K562 (cell line): ENCODE measurements around the gene C22orf39. TPM values are rescaled to one million over a fixed set of nuclear protein-coding genes. Genes with fewer than 3 reads are reported as not detected.
A peak's percentile ranks its signal among the peaks of the same experiment; 100 is the strongest.

Experiments
- ATAC-seq: fragments of 200-7000 bp; cut with Tn5 transposase; 3 replicates; pipeline ENCODE4 v1.9.1; 2020; ENCODE audit warnings: moderate library complexity
- BruUV-seq: library from RNA; stranded (reverse); fragments of 400-500 nt; replicated peaks from 2 replicates; lab custom pipeline; 2021; lab: Mats Ljungman, UMichigan
- CTCF ChIA-PET: fragments of 300-600 bp; formaldehyde crosslinking; extraction: SDS; loops from one replicate; lab custom pipeline; 2021; ENCODE audit warnings: low intra/inter-chr PET ratio; lab: Yijun Ruan, JAX
- POLR2A ChIA-PET: fragments of 300-600, 350-650 bp; sonication (Branson Sonifier 250); formaldehyde crosslinking; extraction: SDS; loops from one replicate; lab custom pipeline; 2021; ENCODE audit warnings: antibody characterized with exemption, inconsistent platforms; lab: Yijun Ruan, JAX
- DNase-seq, 4 experiments: peaks; one replicate each; pipeline versions ENCODE4 v3.0.0 to v3.0.0-alpha.2; 2011 to 2018; ENCODE audit warnings: low spot score in 3 of 4, mixed read lengths in 3 of 4; ENCODE audit errors: extremely low read depth in 1 of 4
- FAIRE-seq: peaks from 2 replicates; lab custom pipeline; 2011; peaks lifted over from hg19 to GRCh38; lab: Jason Lieb, UNC
- H2AFZ ChIP-seq: 2 replicates; pipeline ENCODE4 v1.6.0; 2011; ENCODE audit warnings: low read depth, low read length, control low read depth, inconsistent platforms
- H3K27ac ChIP-seq: fragments of 200-600 bp; 3 replicates; pipeline ENCODE4 v1.8.0; 2011; ENCODE audit warnings: low read depth, mild to moderate bottlenecking, control low read depth, inconsistent platforms, low read length, moderate library complexity, mixed read lengths; ENCODE audit errors: extremely low read depth
- H3K27me3 ChIP-seq, 2 experiments: fragments of 300-600 bp in 1 of 2; 2 replicates in 1 of 2; 3 replicates in 1 of 2; pipeline versions ENCODE4 v1.6.0 to v1.8.0; 2011; ENCODE audit warnings: inconsistent platforms in 2 of 2, low read length in 2 of 2, mild to moderate bottlenecking in 1 of 2, mixed read lengths in 1 of 2, moderate library complexity in 1 of 2; ENCODE audit not compliant: control insufficient read depth in 2 of 2, insufficient read depth in 2 of 2
- H3K36me3 ChIP-seq: fragments of 300-600 bp; 3 replicates; pipeline ENCODE4 v1.8.0; 2011; ENCODE audit warnings: mild to moderate bottlenecking, low read length, inconsistent platforms; ENCODE audit not compliant: control insufficient read depth, insufficient read depth
- H3K4me1 ChIP-seq, 2 experiments: fragments of 200-600 bp in 1 of 2; replicated peaks in 1 of 2; 2 replicates in 1 of 2; 3 replicates in 1 of 2; pipeline versions ENCODE4 v1.5.1 to v1.8.0; 2011; ENCODE audit warnings: inconsistent platforms in 2 of 2, low read length in 2 of 2, mild to moderate bottlenecking in 1 of 2, mixed read lengths in 1 of 2, moderate library complexity in 1 of 2; ENCODE audit not compliant: control insufficient read depth in 2 of 2, insufficient read depth in 2 of 2
- H3K4me2 ChIP-seq: 2 replicates; pipeline ENCODE4 v1.6.1; 2011; ENCODE audit warnings: low read length, control low read depth, inconsistent platforms, mixed read lengths; ENCODE audit not compliant: insufficient read depth
- H3K4me3 ChIP-seq: fragments of 200-600 bp; sonication (generic), shearing (Covaris generic); 2 replicates; pipeline ENCODE4 v1.5.1; 2016; ENCODE audit warnings: control low read depth, inconsistent platforms
- H3K79me2 ChIP-seq: fragments of 200-600 bp; 3 replicates; pipeline ENCODE4 v1.8.0; 2011; ENCODE audit warnings: low read length, inconsistent platforms; ENCODE audit not compliant: control insufficient read depth, insufficient read depth
- H3K9ac ChIP-seq, 2 experiments: 2 replicates each; pipeline versions ENCODE4 v1.6.0 to v1.6.1; 2011; ENCODE audit warnings: low read depth in 2 of 2, low read length in 2 of 2, control low read depth in 1 of 2, inconsistent platforms in 1 of 2, mild to moderate bottlenecking in 1 of 2, mixed read lengths in 1 of 2; ENCODE audit not compliant: insufficient read depth in 1 of 2
- H3K9me1 ChIP-seq: one replicate; pipeline ENCODE4 v1.6.0; 2011; ENCODE audit warnings: inconsistent platforms, mild to moderate bottlenecking, low read length, moderate library complexity; ENCODE audit not compliant: control insufficient read depth, insufficient read depth
- H3K9me3 ChIP-seq: replicated peaks from 2 replicates; pipeline ENCODE4 v1.5.1; 2011; ENCODE audit warnings: low read depth, low read length, inconsistent platforms; ENCODE audit not compliant: control insufficient read depth, insufficient read depth
- H4K20me1 ChIP-seq: replicated peaks from 2 replicates; pipeline ENCODE4 v1.6.1; 2011; ENCODE audit warnings: low read length, inconsistent platforms, mixed read lengths; ENCODE audit not compliant: control insufficient read depth, insufficient read depth
- ARHGAP35 ChIP-seq: fragments of 450-650 bp; IDR thresholded peaks from 2 replicates; pipeline ENCODE4 v1.6.1; 2018; ENCODE audit not compliant: partially characterized antibody
- ESRRB ChIP-seq: fragments of 250-450 bp; sonication (Bioruptor Pico); IDR thresholded peaks from 2 replicates; pipeline ENCODE4 v1.5.0; 2020; ENCODE audit warnings: mild to moderate bottlenecking, moderate library complexity, borderline replicate concordance
- KDM5B ChIP-seq: fragments of 200-600 bp; sonication (generic); IDR thresholded peaks from 2 replicates; pipeline ENCODE4 v1.6.1; 2012; ENCODE audit warnings: low read depth, mild to moderate bottlenecking, moderate library complexity, low read length, control low read depth, inconsistent platforms; ENCODE audit not compliant: insufficient replicate concordance
- KLF1 ChIP-seq: fragments of 450-650 bp; IDR thresholded peaks from 2 replicates; pipeline ENCODE4 v1.6.1; 2016; ENCODE audit warnings: missing genetic modification characterization, missing compliant biosample characterization
- NFE2L1 ChIP-seq: fragments of 450-650 bp; IDR thresholded peaks from 2 replicates; pipeline ENCODE4 v1.6.1; 2016; ENCODE audit warnings: missing genetic modification characterization, low read depth, mild to moderate bottlenecking, missing compliant biosample characterization, moderate library complexity, borderline replicate concordance
- POLR2G ChIP-seq: fragments of 200-400 bp; formaldehyde crosslinking; IDR thresholded peaks from 2 replicates; pipeline ENCODE4 v1.6.1; 2017; ENCODE audit warnings: low read depth, mild to moderate bottlenecking, antibody characterized with exemption, low read length, moderate library complexity
- TAF15 ChIP-seq: fragments of 200-400 bp; formaldehyde crosslinking; IDR thresholded peaks from 2 replicates; pipeline ENCODE4 v1.6.1; 2017; ENCODE audit warnings: mild to moderate bottlenecking, low read depth, low read length, moderate library complexity
- WGBS: fragments of 100-300 bp; shearing (Covaris generic); methylation state at CpG from one replicate; pipeline ENCODE4 v1.1.6; 2016; ENCODE audit warnings: low coverage, mixed read lengths; ENCODE audit not compliant: insufficient coverage; ENCODE audit errors: missing lambda C conversion rate; 5-methylcytosine and 5-hydroxymethylcytosine counted together
- in situ Hi-C: fragments of 300-500 bp; cut with MboI; formaldehyde crosslinking; loops from 4 replicates; pipeline ENCODE4 v1.15.0; 2018; ENCODE audit warnings: inconsistent platforms, mixed read lengths
- intact Hi-C: fragments of 100-400 bp; cut with micrococcal nuclease; formaldehyde crosslinking; loops from 2 replicates; pipeline ENCODE4 v1.14.2; 2022
- polyA plus RNA-seq, 8 experiments: library from polyadenylated mRNA; depleted of rRNA in 4 of 8; stranded (reverse) in 5 of 8; unstranded in 3 of 8; fragments of >200 nt; fragmentation: Nextera tagmentation in 2 of 8; fragmentation: Illumina TruSeq in 1 of 8; extraction: Ambion mirVana in 2 of 8; extraction: Trizol in 1 of 8; gene quantifications; 2 replicates each; pipeline versions ENCODE4 v1.2.1 to v1.2.3, GENCODE V29; 2011 to 2014; ENCODE audit warnings: inconsistent platforms in 1 of 8, missing spikeins in 1 of 8
- total RNA-seq, 7 experiments: library from RNA; depleted of rRNA in 6 of 7; stranded (reverse); fragments of >200 nt in 6 of 7; fragmentation: Illumina TruSeq in 2 of 7; extraction: Trizol in 2 of 7; gene quantifications; 2 replicates each; pipeline versions ENCODE4 v1.2.1 to v1.2.3, GENCODE V29; 2011 to 2021; ENCODE audit warnings: low replicate concordance in 1 of 7
- TF ChIP-seq, protein P1 (sequence below): sonication (generic); formaldehyde crosslinking; IDR thresholded peaks from 2 replicates; pipeline ENCODE4 v1.8.1; 2022; ENCODE audit warnings: missing genetic modification reagents
- TF ChIP-seq, protein P2 (sequence below), 2 experiments: fragments of 450-650 bp in 1 of 2; sonication (generic) in 1 of 2; formaldehyde crosslinking in 1 of 2; IDR thresholded peaks; 2 replicates each; pipeline versions ENCODE4 v1.7.1 to v1.9.0; 2016 to 2022; ENCODE audit warnings: inconsistent platforms in 1 of 2, mild to moderate bottlenecking in 1 of 2, missing genetic modification reagents in 1 of 2

The C22orf39 gene
- total and polyA plus RNA-seq, 9 of the 15 experiments (the other 6 are each of a cell fraction or from before 2014, with no cell fraction given) = 20.4 to 139 (median 66.8) TPM

DNA sequence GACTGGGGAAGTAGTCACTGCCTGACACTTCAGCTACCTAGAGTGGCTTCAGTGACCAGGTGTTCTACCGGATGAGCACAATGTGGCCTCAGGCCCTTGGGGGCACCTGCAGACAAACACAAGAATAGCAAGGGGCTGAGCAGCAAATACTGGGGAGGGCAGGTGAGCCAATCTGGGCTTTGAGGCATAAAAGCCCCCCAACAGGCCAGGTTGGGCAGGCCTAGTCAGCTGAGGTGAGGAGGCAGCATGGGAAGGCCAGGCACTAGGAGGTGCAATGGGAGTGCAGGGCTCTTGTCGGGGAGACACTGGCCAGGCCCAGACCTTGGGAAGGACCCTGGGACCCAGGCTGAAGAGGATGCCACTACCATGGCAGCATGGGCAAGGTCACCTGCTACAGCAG is 22.5 kb upstream of the C22orf39 start (continued):
- TF ChIP-seq POLR2G = peak; percentile 40; the same call in 1 of the 2 replicates
- TF ChIP-seq NFE2L1 (tag) = no peak
- TF ChIP-seq TAF15 = 0 out of 2 replicates have a peak, but pooled peaks have one; percentile 55
- TF ChIP-seq KLF1 (tag) = no peak

DNA sequence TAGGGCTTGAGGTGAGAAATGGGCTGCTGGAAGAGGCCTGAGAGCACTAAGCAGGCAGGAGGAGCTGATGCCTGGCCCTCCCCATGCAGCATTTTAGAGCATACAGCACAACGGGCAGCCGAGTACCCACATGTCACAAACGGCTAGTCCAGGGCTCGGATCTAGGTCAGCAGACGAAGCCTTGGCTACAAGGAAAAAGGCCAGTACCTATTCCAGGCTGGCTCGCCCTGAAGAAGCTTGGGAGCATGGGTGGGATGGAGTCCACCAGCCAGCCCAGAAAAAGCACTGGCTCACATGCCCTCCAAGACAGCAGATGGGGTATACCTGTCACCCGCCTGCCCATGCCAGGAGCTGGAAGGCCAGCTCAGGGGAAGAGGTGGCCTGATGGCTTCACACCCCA is 21.9 kb upstream of the C22orf39 start:
- WGBS = 95% methylated on average over 7 of the region's 7 CpGs
- DNase-seq (no peak), ATAC-seq (no peak), FAIRE-seq (no peak)
- Histone ChIP-seq H3K9me1 (peaks cover 9% of the 10 kb centered on the region), H3K27ac (no peak overlapping the region), H3K9me3 (no peaks in the 10 kb centered on the region), H3K4me1 (no peaks in the 10 kb centered on the region), H4K20me1 (peaks cover 35% of the 10 kb centered on the region), H3K4me2 (no peak overlapping the region), H2AFZ (no peak overlapping the region), H3K4me3 (no peak overlapping the region), H3K79me2 (peaks cover 19% of the 10 kb centered on the region), H3K36me3 (peaks cover 99% of the 10 kb centered on the region), H3K9ac (peak overlapping the region in 1 of 2 experiments; percentile 13; a peak in 2 of 4 replicates), H3K27me3 (no peaks in the 10 kb centered on the region)
- in situ Hi-C loops (no loop called here), intact Hi-C loops (no loop called here)
- ChIA-PET CTCF (no interaction called here), POLR2A (interaction anchor here (0.6 to 13.6 kb wide), 8 partner anchors 9 to 1116 kb away, joined by 3 to 148 read pairs (median 6); partner anchors contain the start of genes C22orf39, CDC45 and UFD1)
- BruUV-seq = no TSS peak
- TF ChIP-seq ARHGAP35 (no peak), ESRRB (no peak), KDM5B (peak; percentile 24), POLR2G (peak; percentile 26; the same call in 1 of the 2 replicates)
- TF ChIP-seq, protein P1, sequence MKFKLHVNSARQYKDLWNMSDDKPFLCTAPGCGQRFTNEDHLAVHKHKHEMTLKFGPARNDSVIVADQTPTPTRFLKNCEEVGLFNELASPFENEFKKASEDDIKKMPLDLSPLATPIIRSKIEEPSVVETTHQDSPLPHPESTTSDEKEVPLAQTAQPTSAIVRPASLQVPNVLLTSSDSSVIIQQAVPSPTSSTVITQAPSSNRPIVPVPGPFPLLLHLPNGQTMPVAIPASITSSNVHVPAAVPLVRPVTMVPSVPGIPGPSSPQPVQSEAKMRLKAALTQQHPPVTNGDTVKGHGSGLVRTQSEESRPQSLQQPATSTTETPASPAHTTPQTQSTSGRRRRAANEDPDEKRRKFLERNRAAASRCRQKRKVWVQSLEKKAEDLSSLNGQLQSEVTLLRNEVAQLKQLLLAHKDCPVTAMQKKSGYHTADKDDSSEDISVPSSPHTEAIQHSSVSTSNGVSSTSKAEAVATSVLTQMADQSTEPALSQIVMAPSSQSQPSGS (CRISPR knock-in tag) = no peak
- TF ChIP-seq, protein P2, sequence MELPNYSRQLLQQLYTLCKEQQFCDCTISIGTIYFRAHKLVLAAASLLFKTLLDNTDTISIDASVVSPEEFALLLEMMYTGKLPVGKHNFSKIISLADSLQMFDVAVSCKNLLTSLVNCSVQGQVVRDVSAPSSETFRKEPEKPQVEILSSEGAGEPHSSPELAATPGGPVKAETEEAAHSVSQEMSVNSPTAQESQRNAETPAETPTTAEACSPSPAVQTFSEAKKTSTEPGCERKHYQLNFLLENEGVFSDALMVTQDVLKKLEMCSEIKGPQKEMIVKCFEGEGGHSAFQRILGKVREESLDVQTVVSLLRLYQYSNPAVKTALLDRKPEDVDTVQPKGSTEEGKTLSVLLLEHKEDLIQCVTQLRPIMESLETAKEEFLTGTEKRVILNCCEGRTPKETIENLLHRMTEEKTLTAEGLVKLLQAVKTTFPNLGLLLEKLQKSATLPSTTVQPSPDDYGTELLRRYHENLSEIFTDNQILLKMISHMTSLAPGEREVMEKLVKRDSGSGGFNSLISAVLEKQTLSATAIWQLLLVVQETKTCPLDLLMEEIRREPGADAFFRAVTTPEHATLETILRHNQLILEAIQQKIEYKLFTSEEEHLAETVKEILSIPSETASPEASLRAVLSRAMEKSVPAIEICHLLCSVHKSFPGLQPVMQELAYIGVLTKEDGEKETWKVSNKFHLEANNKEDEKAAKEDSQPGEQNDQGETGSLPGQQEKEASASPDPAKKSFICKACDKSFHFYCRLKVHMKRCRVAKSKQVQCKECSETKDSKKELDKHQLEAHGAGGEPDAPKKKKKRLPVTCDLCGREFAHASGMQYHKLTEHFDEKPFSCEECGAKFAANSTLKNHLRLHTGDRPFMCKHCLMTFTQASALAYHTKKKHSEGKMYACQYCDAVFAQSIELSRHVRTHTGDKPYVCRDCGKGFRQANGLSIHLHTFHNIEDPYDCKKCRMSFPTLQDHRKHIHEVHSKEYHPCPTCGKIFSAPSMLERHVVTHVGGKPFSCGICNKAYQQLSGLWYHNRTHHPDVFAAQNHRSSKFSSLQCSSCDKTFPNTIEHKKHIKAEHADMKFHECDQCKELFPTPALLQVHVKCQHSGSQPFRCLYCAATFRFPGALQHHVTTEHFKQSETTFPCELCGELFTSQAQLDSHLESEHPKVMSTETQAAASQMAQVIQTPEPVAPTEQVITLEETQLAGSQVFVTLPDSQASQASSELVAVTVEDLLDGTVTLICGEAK (IDR thresholded peaks at IDR 0.05) = no peak
- TF ChIP-seq, protein P2 (CRISPR knock-in tag; IDR thresholded peaks at IDR 0.05) = 0 out of 2 replicates have a peak, but pooled peaks have one; percentile 15
